ENCODE data around the gene EMILIN1.

GRCh38 chr2:27082773-27083409 is 4.5 kb downstream of the EMILIN1 start:
- TF ChIP-seq CTCF (IDR thresholded peaks at IDR 0.05) (no peak), POLR2A (IDR thresholded peaks at IDR 0.05) (no peak)

Measured in lower leg skin (tissue), 3 donors.